ENCODE data around the gene TXLNA.
"Not testable (repeated sequence)": the region's sequence is repeated elsewhere in the genome, so short reads cannot be mapped to it uniquely, and the experiment has no call there.

The TXLNA gene

DNA sequence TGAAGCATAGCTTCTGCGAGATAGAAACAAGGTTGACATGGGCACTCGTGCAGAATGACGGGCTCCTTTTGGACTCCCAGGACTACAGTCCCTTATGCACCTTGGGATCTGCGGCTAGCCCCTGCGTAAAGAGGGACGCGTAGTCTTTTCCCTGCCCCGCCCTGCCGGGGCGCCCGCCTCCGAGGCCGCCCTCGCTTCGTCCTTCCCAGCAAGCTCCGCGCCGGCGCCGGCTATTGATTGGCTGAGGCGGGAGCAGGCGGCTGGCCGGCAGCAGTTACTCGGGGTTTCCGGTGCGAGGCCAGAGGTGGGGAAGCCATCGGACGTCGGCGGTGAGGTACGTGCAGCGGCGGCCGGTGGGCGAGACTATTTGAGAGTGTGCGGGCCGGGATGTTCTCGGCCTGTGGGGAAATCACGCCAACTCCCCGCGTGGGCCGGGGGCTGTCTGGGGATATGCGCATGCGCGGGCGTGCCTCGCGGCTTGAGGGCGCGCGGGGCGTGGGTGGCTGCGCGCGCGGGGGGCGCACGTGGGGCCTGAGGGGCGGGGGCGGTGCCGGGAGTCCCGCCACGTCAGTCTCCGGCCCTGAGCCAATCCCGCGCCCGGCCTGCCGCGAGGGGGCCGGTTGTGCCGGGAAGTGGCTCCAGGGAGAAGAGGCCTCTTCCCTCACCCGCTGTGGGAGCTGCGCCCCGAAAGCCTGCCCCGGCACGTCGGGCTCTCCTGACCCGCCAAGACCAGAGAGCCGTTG is at the start of gene TXLNA:
Gene TXLNA, plus strand, starts transcription at position 233 of the 743 bp plus-strand sequence. CDS start 671 bp downstream, outside the sequence.
- peaks cover 9 to 48% (median 45%) of the 10 kb centered on the region in 5 donors for H3K4me1 ChIP-seq (ENCODE audit: control insufficient read depth in 5 of 5, insufficient read depth in 5 of 5, low read length in 5 of 5)
- H3K36me3 ChIP-seq (ENCODE audit: control insufficient read depth in 5 of 5, insufficient read depth in 5 of 5, low read length in 5 of 5) = peaks cover under 1 to 22% (median 14%) of the 10 kb centered on the region in 5 donors
- peak within 1 kb of the TSS; percentile 32 to 97 (median 92) for H3K9ac ChIP-seq (ENCODE audit: low read length in 5 of 5)
- H3K4me3 ChIP-seq (ENCODE audit: low read depth in 1 of 5, low read length in 5 of 5) = peak within 1 kb of the TSS; percentile 72 to 82 (median 74)
- H3K27me3 ChIP-seq (ENCODE audit: control insufficient read depth in 5 of 5, insufficient read depth in 4 of 5, low read length in 5 of 5) = no peaks in the 10 kb centered on the region
- H3K27ac ChIP-seq (ENCODE audit: low read depth, low read length) = peak within 1 kb of the TSS; percentile 99
- H3K9me3 ChIP-seq (ENCODE audit: control insufficient read depth in 5 of 5, low read length in 5 of 5) = no peaks in the 10 kb centered on the region

DNA sequence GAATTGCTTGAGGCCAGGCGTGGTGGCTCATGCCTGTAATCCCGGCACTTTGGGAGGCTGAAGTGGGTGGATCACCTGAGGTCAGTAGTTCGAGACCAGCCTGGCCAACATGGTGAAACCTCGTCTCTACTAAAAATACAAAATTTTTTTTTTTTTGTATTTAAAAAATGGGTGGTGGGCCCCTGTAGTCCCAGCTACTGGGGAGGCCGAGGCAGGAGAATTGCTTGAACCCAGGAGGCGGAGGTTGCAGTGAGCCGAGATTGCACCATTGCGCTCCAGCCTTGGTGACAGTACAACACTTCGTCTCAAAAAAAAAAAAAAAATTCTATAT is 45.6 kb upstream of the TXLNA start:
- H3K36me3 ChIP-seq (ENCODE audit: control insufficient read depth in 5 of 5, insufficient read depth in 5 of 5, low read length in 5 of 5); H3K9ac ChIP-seq (ENCODE audit: low read length in 5 of 5); H3K4me3 ChIP-seq (ENCODE audit: low read depth in 1 of 5, low read length in 5 of 5); H3K27ac ChIP-seq (ENCODE audit: low read depth, low read length); H3K27me3 ChIP-seq (ENCODE audit: control insufficient read depth in 5 of 5, insufficient read depth in 4 of 5, low read length in 5 of 5); H3K4me1 ChIP-seq (ENCODE audit: control insufficient read depth in 5 of 5, insufficient read depth in 5 of 5, low read length in 5 of 5); H3K9me3 ChIP-seq (ENCODE audit: control insufficient read depth in 5 of 5, low read length in 5 of 5): not testable (repeated sequence)

DNA sequence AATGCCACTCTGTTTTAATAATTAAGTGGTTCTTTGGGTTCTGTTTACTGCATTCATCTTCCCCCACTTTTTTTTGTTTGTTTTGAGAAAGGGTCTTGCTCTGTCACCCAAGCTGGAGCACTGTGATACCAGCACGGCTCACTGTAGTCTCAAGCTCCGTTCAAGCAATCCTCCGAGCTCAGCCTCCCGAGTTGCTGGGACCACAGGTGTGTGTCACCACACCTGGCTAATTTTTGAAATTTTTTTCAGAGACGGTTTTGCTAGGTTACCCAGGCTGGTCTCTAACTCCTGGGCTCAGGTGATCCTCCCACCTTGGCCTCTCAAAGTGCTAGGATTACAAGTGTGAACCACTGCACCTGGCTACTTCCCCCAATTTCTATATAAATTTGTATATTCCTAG is 42.4 kb upstream of the TXLNA start:
- Histone ChIP-seq H3K4me1 (ENCODE audit: control insufficient read depth in 5 of 5, insufficient read depth in 5 of 5, low read length in 5 of 5) (peaks cover 0 to 5% (median 0%) of the 10 kb centered on the region in 5 donors), H3K4me3 (ENCODE audit: low read depth in 1 of 5, low read length in 5 of 5) (no peak overlapping the region), H3K27ac (ENCODE audit: low read depth, low read length) (no peak overlapping the region), H3K36me3 (ENCODE audit: control insufficient read depth in 5 of 5, insufficient read depth in 5 of 5, low read length in 5 of 5) (no peaks in the 10 kb centered on the region), H3K9ac (ENCODE audit: low read length in 5 of 5) (no peak overlapping the region), H3K9me3 (ENCODE audit: control insufficient read depth in 5 of 5, low read length in 5 of 5) (no peaks in the 10 kb centered on the region), H3K27me3 (ENCODE audit: control insufficient read depth in 5 of 5, insufficient read depth in 4 of 5, low read length in 5 of 5) (no peaks in the 10 kb centered on the region)

DNA sequence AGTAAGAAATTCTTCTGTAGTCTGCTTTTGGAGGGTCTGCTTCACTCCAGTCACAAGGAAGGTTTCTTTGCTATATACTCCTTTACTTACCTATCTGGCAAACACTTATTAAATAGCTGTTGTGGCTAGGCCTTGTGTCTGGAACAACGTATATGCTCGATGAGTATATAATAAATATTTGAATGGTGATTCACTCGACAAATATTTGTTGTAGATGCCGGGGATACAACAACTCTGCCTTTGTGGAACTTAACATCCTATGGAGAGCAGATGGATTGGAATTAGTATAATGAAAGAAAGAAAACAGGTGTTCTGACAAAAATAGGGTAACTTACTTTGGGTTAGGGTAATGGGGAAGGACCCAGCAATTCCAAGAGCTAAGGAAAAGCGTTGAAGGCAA is 40.5 kb upstream of the TXLNA start:
- peaks cover 5 to 13% (median 11%) of the 10 kb centered on the region in 5 donors for H3K4me1 ChIP-seq (ENCODE audit: control insufficient read depth in 5 of 5, insufficient read depth in 5 of 5, low read length in 5 of 5)
- H3K9ac ChIP-seq (ENCODE audit: low read length in 5 of 5) = no peak overlapping the region
- H3K4me3 ChIP-seq (ENCODE audit: low read depth in 1 of 5, low read length in 5 of 5) = no peak overlapping the region

GRCh38 chr1:32142446-32143301 is 36.8 kb upstream of the TXLNA start:
- Histone ChIP-seq H3K4me3 (ENCODE audit: low read depth in 1 of 5, low read length in 5 of 5) (peak overlapping the region in 1 of 5 donors; percentile 11), H3K27me3 (ENCODE audit: control insufficient read depth in 5 of 5, insufficient read depth in 4 of 5, low read length in 5 of 5) (no peaks in the 10 kb centered on the region), H3K9ac (ENCODE audit: low read length in 5 of 5) (peak overlapping the region in 1 of 5 donors; percentile 26), H3K36me3 (ENCODE audit: control insufficient read depth in 5 of 5, insufficient read depth in 5 of 5, low read length in 5 of 5) (peaks cover 0 to 4% (median 0%) of the 10 kb centered on the region in 5 donors), H3K9me3 (ENCODE audit: control insufficient read depth in 5 of 5, low read length in 5 of 5) (peaks cover 0 to under 1% (median 0%) of the 10 kb centered on the region in 5 donors), H3K27ac (ENCODE audit: low read depth, low read length) (peak overlapping the region; percentile 41), H3K4me1 (ENCODE audit: control insufficient read depth in 5 of 5, insufficient read depth in 5 of 5, low read length in 5 of 5) (peaks cover 5 to 13% (median 11%) of the 10 kb centered on the region in 5 donors)

More for the DNA sequence above, 40.5 kb upstream of the TXLNA start:
- H3K27ac ChIP-seq (ENCODE audit: low read depth, low read length) = no peak overlapping the region
- no peaks in the 10 kb centered on the region for H3K27me3 ChIP-seq (ENCODE audit: control insufficient read depth in 5 of 5, insufficient read depth in 4 of 5, low read length in 5 of 5)
- H3K36me3 ChIP-seq (ENCODE audit: control insufficient read depth in 5 of 5, insufficient read depth in 5 of 5, low read length in 5 of 5) = no peaks in the 10 kb centered on the region
- H3K9me3 ChIP-seq (ENCODE audit: control insufficient read depth in 5 of 5, low read length in 5 of 5) = no peaks in the 10 kb centered on the region

DNA sequence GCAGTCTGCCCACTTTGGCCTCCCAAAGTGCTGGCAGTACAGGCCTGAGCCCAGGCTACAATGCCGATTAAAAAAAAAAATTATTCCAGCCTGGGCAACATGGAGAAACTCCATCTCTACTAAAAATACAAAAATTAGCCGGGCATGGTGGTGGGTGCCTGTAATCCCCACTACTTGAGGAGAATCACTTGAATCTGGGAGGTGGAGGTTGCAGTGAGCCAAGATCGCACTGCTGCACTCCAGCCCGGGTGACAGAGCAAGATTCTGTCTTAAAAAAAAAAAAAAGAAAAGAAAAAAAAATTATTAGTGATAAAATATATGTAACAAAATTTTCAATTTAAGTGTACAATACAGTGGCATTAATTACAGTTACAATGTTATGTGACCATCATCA is 36.2 kb upstream of the TXLNA start:
- not testable (repeated sequence) for H3K27me3 ChIP-seq (ENCODE audit: control insufficient read depth in 5 of 5, insufficient read depth in 4 of 5, low read length in 5 of 5); H3K9ac ChIP-seq (ENCODE audit: low read length in 5 of 5); H3K4me3 ChIP-seq (ENCODE audit: low read depth in 1 of 5, low read length in 5 of 5); H3K36me3 ChIP-seq (ENCODE audit: control insufficient read depth in 5 of 5, insufficient read depth in 5 of 5, low read length in 5 of 5); H3K9me3 ChIP-seq (ENCODE audit: control insufficient read depth in 5 of 5, low read length in 5 of 5)
- Histone ChIP-seq H3K27ac (ENCODE audit: low read depth, low read length) (peak overlapping the region; percentile 41), H3K4me1 (ENCODE audit: control insufficient read depth in 5 of 5, insufficient read depth in 5 of 5, low read length in 5 of 5) (peaks cover 5 to 13% (median 11%) of the 10 kb centered on the region in 5 donors)

GRCh38 chr1:32144033-32144432 is 35.4 kb upstream of the TXLNA start:
- Histone ChIP-seq H3K27ac (ENCODE audit: low read depth, low read length) (no peak overlapping the region), H3K27me3 (ENCODE audit: control insufficient read depth in 5 of 5, insufficient read depth in 4 of 5, low read length in 5 of 5) (no peaks in the 10 kb centered on the region), H3K4me1 (ENCODE audit: control insufficient read depth in 5 of 5, insufficient read depth in 5 of 5, low read length in 5 of 5) (peaks cover 5 to 11% (median 11%) of the 10 kb centered on the region in 5 donors), H3K4me3 (ENCODE audit: low read depth in 1 of 5, low read length in 5 of 5) (no peak overlapping the region), H3K9me3 (ENCODE audit: control insufficient read depth in 5 of 5, low read length in 5 of 5) (peaks cover 0 to 6% (median 4%) of the 10 kb centered on the region in 5 donors), H3K36me3 (ENCODE audit: control insufficient read depth in 5 of 5, insufficient read depth in 5 of 5, low read length in 5 of 5) (peaks cover 0 to 4% (median 0%) of the 10 kb centered on the region in 5 donors), H3K9ac (ENCODE audit: low read length in 5 of 5) (no peak overlapping the region)

GRCh38 chr1:32147799-32148198 is 31.7 kb upstream of the TXLNA start:
- H3K9ac ChIP-seq (ENCODE audit: low read length in 5 of 5); H3K4me3 ChIP-seq (ENCODE audit: low read depth in 1 of 5, low read length in 5 of 5); H3K27ac ChIP-seq (ENCODE audit: low read depth, low read length); H3K9me3 ChIP-seq (ENCODE audit: control insufficient read depth in 5 of 5, low read length in 5 of 5); H3K36me3 ChIP-seq (ENCODE audit: control insufficient read depth in 5 of 5, insufficient read depth in 5 of 5, low read length in 5 of 5); H3K27me3 ChIP-seq (ENCODE audit: control insufficient read depth in 5 of 5, insufficient read depth in 4 of 5, low read length in 5 of 5): not testable (repeated sequence)
- peaks cover 0 to 11% (median 8%) of the 10 kb centered on the region in 5 donors for H3K4me1 ChIP-seq (ENCODE audit: control insufficient read depth in 5 of 5, insufficient read depth in 5 of 5, low read length in 5 of 5)

- Histone ChIP-seq H3K9me3 (ENCODE audit: control insufficient read depth in 5 of 5, low read length in 5 of 5) (peaks cover 0 to 6% (median 4%) of the 10 kb centered on the region in 5 donors), H3K4me3 (ENCODE audit: low read depth in 1 of 5, low read length in 5 of 5) (no peak overlapping the region), H3K4me1 (ENCODE audit: control insufficient read depth in 5 of 5, insufficient read depth in 5 of 5, low read length in 5 of 5) (peaks cover 0 to 8% (median 4%) of the 10 kb centered on the region in 5 donors), H3K27me3 (ENCODE audit: control insufficient read depth in 5 of 5, insufficient read depth in 4 of 5, low read length in 5 of 5) (no peaks in the 10 kb centered on the region), H3K36me3 (ENCODE audit: control insufficient read depth in 5 of 5, insufficient read depth in 5 of 5, low read length in 5 of 5) (peaks cover 0 to 13% (median 3%) of the 10 kb centered on the region in 5 donors), H3K9ac (ENCODE audit: low read length in 5 of 5) (no peak overlapping the region), H3K27ac (ENCODE audit: low read depth, low read length) (no peak overlapping the region)
Measured at GRCh38 chr1:32150847-32151246, 28.6 kb upstream of the TXLNA start.

GRCh38 chr1:32151319-32151787 is 28.1 kb upstream of the TXLNA start:
- Histone ChIP-seq H3K9ac (ENCODE audit: low read length in 5 of 5) (no peak overlapping the region), H3K4me1 (ENCODE audit: control insufficient read depth in 5 of 5, insufficient read depth in 5 of 5, low read length in 5 of 5) (peaks cover 0 to 8% (median 4%) of the 10 kb centered on the region in 5 donors), H3K36me3 (ENCODE audit: control insufficient read depth in 5 of 5, insufficient read depth in 5 of 5, low read length in 5 of 5) (peaks cover 3 to 18% (median 8%) of the 10 kb centered on the region in 5 donors), H3K4me3 (ENCODE audit: low read depth in 1 of 5, low read length in 5 of 5) (no peak overlapping the region), H3K27me3 (ENCODE audit: control insufficient read depth in 5 of 5, insufficient read depth in 4 of 5, low read length in 5 of 5) (no peaks in the 10 kb centered on the region), H3K9me3 (ENCODE audit: control insufficient read depth in 5 of 5, low read length in 5 of 5) (peaks cover 0 to 6% (median 4%) of the 10 kb centered on the region in 5 donors), H3K27ac (ENCODE audit: low read depth, low read length) (no peak overlapping the region)
